HG03571 (cell line): ENCODE results near the gene CCDC120.

Experiments used
- ATAC-seq: cut with Tn5 transposase; IDR thresholded peaks from one replicate; pipeline ENCODE4 v1.9.1; 2021; ENCODE audit not compliant: unreplicated experiment

Gene CCDC120

GRCh38 chrX:49100704-49101628 lies 42.2 kb downstream of the CCDC120 start:
- ATAC-seq = peak; percentile 90

GRCh38 chrX:49101629-49101984 lies 42.8 kb downstream of the CCDC120 start:
- no peak for ATAC-seq

- no peak for ATAC-seq
Observed at GRCh38 chrX:49102190-49102589, 43.4 kb downstream of the CCDC120 start.

GRCh38 chrX:49103637-49104036 lies 44.8 kb downstream of the CCDC120 start:
- no peak for ATAC-seq

- no peak for ATAC-seq
Observed at GRCh38 chrX:49106296-49106695, 47.5 kb downstream of the CCDC120 start.

GRCh38 chrX:49106930-49107329 lies 48.1 kb downstream of the CCDC120 start:
- no peak for ATAC-seq

GRCh38 chrX:49108641-49109040 lies 49.8 kb downstream of the CCDC120 start:
- no peak for ATAC-seq

- no peak for ATAC-seq
Observed at GRCh38 chrX:49110417-49110816, 51.6 kb downstream of the CCDC120 start.

GRCh38 chrX:49111791-49112190 lies 53.0 kb downstream of the CCDC120 start:
- ATAC-seq = no peak

GRCh38 chrX:49116076-49116475 lies 57.3 kb downstream of the CCDC120 start:
- no peak for ATAC-seq

- ATAC-seq = no peak
Observed at GRCh38 chrX:49116716-49117115, 57.9 kb downstream of the CCDC120 start.

GRCh38 chrX:49117581-49117980 lies 58.8 kb downstream of the CCDC120 start:
- ATAC-seq = no peak
